Transverse colon (tissue), 4 donors: Measurements from ENCODE around the gene AHNAK. TPM values are rescaled to one million over a fixed set of nuclear protein-coding genes. Genes with fewer than 3 reads are reported as not detected.

ENCODE experiments used
- DNase-seq: peaks from one replicate; pipeline ENCODE4 v3.0.0-alpha.2; 2019
- H3K27ac ChIP-seq, 4 donors: fragments of 200-600 bp; sonication (generic); 2 replicates each; pipeline ENCODE4 v1.5.1; 2016 to 2018; ENCODE audit warnings: inconsistent platforms in 4 of 4
- H3K27me3 ChIP-seq: fragments of 200-600 bp; sonication (generic); 2 replicates; pipeline ENCODE4 v1.5.1; 2017; ENCODE audit warnings: inconsistent platforms
- H3K36me3 ChIP-seq, 4 donors: fragments of 200-600 bp; sonication (generic); 2 replicates each; pipeline ENCODE4 v1.5.1; 2017 to 2019; ENCODE audit warnings: inconsistent platforms in 4 of 4
- H3K4me1 ChIP-seq, 4 donors: fragments of 200-600 bp; sonication (generic); 2 replicates each; pipeline ENCODE4 v1.5.1; 2017 to 2020; ENCODE audit warnings: inconsistent platforms in 4 of 4
- H3K4me3 ChIP-seq, 4 donors: fragments of 200-600 bp; sonication (generic); 1 replicate in 1 of 4; 2 replicates in 3 of 4; pipeline versions ENCODE4 v1.5.1 to v1.6.1; 2017 to 2019; ENCODE audit warnings: inconsistent platforms in 4 of 4
- H3K9me3 ChIP-seq, 2 donors: fragments of 200-600 bp; sonication (generic); 2 replicates each; pipeline ENCODE4 v1.5.1; 2017 to 2019; ENCODE audit warnings: inconsistent platforms in 2 of 2
- EP300 ChIP-seq: sonication (generic); formaldehyde crosslinking; IDR thresholded peaks from one replicate; pipeline ENCODE4 v1.6.1; 2017; ENCODE audit warnings: antibody characterized with exemption, low read depth
- POLR2A ChIP-seq: fragments of 450-650 bp; IDR thresholded peaks from one replicate; pipeline ENCODE4 v1.6.1; 2016; ENCODE audit warnings: antibody characterized with exemption, mild to moderate bottlenecking, moderate library complexity
- POLR2AphosphoS5 ChIP-seq, 3 donors: sonication (generic); formaldehyde crosslinking; IDR thresholded peaks; one replicate each; pipeline ENCODE4 v1.6.1; 2016; ENCODE audit warnings: antibody characterized with exemption in 3 of 3
- WGBS, 2 donors: methylation state at CpG; one replicate each; pipeline ENCODE4 v1.1.5; 2018; ENCODE audit warnings: low coverage in 1 of 2; 5-methylcytosine and 5-hydroxymethylcytosine counted together
- in situ Hi-C, 4 donors: fragments of 200-750 bp; cut with MboI; loops; one replicate each; pipeline versions ENCODE4 v1.15.0 to v1.15.1; 2017; ENCODE audit warnings: low sequenced_read_pairs in 3 of 4, low pct_ligation_motif_present in 1 of 4, low pct_unique_long_range_greater_than_20kb in 1 of 4
- intact Hi-C: fragments of 100-400 bp; cut with DNase I; formaldehyde crosslinking; loops from one replicate; pipeline ENCODE4 v1.15.1; 2023; ENCODE audit warnings: low total_unique reads
- total RNA-seq, 4 donors: library from RNA; depleted of rRNA; stranded (reverse); fragments of >200 nt; gene quantifications; one replicate each; pipeline ENCODE4 v1.1.0, GENCODE V29; 2016
- TF ChIP-seq, protein P1 (sequence below), 5 experiments: fragments of 200-600 bp in 3 of 5; fragments of 450-650 bp in 2 of 5; sonication (generic) in 3 of 5; IDR thresholded peaks; 1 replicate in 2 of 5; 2 replicates in 3 of 5; pipeline ENCODE4 v1.5.1; 2016 to 2017; ENCODE audit warnings: antibody characterized with exemption in 5 of 5, inconsistent platforms in 3 of 5, mild to moderate bottlenecking in 2 of 5, moderate library complexity in 1 of 5

Gene AHNAK
- 1,000 to 10,000 TPM in 1 of 4 donors, 100 to 1,000 TPM in 3; 561 to 1,032 (median 742) TPM for total RNA-seq

GRCh38 chr11:62546244-62546928 is at the start of gene AHNAK:
TSS of gene AHNAK (minus strand) at chr11:62546806. CDS start at chr11:62536098, 10,708 bp downstream.
- intact Hi-C loops (loop anchor here (10.0 kb wide), 1 partner anchor 152 kb away; no protein-coding TSS in a partner anchor), in situ Hi-C loops (loop anchor here in 1 of 4 donors (10.0 kb wide), 1 partner anchor 122 kb away; no protein-coding TSS in a partner anchor)
- H3K36me3 ChIP-seq, result no peaks in the 10 kb centered on the region
- no peaks in the 10 kb centered on the region for H3K27me3 ChIP-seq
- H3K4me3 ChIP-seq, result peak within 1 kb of the TSS; percentile 74 to 96 (median 80)
- H3K27ac ChIP-seq, result peak within 1 kb of the TSS; percentile 96 to 100 (median 97)
- peaks cover 36 to 78% (median 64%) of the 10 kb centered on the region in 4 donors for H3K4me1 ChIP-seq
- peak; percentile 92 for DNase-seq
- WGBS, 2 donors, result 0% methylated on average over 31 of the region's 69 CpGs; no CpG with 5 or more reads in 1 of the 2 donors
- TF ChIP-seq POLR2A (peak; percentile 92), POLR2AphosphoS5 (IDR thresholded peaks at IDR 0.05) (peak; percentile 86 to 99 (median 98)), EP300 (no peak)
- TF ChIP-seq, protein P1, sequence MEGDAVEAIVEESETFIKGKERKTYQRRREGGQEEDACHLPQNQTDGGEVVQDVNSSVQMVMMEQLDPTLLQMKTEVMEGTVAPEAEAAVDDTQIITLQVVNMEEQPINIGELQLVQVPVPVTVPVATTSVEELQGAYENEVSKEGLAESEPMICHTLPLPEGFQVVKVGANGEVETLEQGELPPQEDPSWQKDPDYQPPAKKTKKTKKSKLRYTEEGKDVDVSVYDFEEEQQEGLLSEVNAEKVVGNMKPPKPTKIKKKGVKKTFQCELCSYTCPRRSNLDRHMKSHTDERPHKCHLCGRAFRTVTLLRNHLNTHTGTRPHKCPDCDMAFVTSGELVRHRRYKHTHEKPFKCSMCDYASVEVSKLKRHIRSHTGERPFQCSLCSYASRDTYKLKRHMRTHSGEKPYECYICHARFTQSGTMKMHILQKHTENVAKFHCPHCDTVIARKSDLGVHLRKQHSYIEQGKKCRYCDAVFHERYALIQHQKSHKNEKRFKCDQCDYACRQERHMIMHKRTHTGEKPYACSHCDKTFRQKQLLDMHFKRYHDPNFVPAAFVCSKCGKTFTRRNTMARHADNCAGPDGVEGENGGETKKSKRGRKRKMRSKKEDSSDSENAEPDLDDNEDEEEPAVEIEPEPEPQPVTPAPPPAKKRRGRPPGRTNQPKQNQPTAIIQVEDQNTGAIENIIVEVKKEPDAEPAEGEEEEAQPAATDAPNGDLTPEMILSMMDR (IDR thresholded peaks at IDR 0.05), result no peak
- H3K9me3 ChIP-seq, result no peaks in the 10 kb centered on the region

DNA sequence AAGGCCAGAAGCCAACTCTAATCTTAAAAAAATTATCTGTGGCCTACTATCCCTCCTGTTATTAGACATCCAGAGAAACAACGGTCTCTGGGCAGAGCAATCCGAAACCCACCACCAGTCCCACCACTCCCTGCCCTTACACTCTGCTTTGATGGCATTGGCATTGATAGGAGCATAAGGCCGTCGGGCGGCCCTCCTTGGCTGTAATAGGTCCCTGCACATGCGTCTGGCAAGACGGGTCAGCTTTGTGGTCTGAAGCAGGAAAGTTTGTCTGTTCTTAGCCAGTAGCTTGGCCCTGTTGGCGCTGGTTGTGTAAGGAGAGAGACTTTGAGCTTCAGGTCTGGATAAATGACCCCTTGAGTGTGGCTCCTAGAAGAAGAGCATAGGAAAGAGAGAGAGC is 48.5 kb upstream of the AHNAK start:
- no peak overlapping the region for H3K4me3 ChIP-seq
- peaks cover 0 to 47% (median 23%) of the 10 kb centered on the region in 4 donors for H3K36me3 ChIP-seq
- 85 to 100% methylated on average over 1 to 8 of the region's 8 CpGs for WGBS, 2 donors
- H3K27ac ChIP-seq, result no peak overlapping the region
- H3K27me3 ChIP-seq, result no peaks in the 10 kb centered on the region
- H3K4me1 ChIP-seq, result peaks cover 28 to 47% (median 38%) of the 10 kb centered on the region in 4 donors
- in situ Hi-C loops, result loop anchor here in 1 of 4 donors (10.0 to 25.0 kb wide), 2 partner anchors 100 to 267 kb away; no protein-coding TSS in a partner anchor
- no peaks in the 10 kb centered on the region for H3K9me3 ChIP-seq
- TF ChIP-seq POLR2A (no peak), POLR2AphosphoS5 (IDR thresholded peaks at IDR 0.05) (no peak), EP300 (no peak)
- TF ChIP-seq, protein P1 (IDR thresholded peaks at IDR 0.05), result no peak
- intact Hi-C loops, result no loop called here
- no peak for DNase-seq

- 58% methylated on average over 13 of the region's 13 CpGs; no CpG with 5 or more reads in 1 of the 2 donors for WGBS, 2 donors
- no peaks in the 10 kb centered on the region for H3K9me3 ChIP-seq
- in situ Hi-C loops (loop anchor here in 1 of 4 donors (10.0 to 25.0 kb wide), 2 partner anchors 101 to 269 kb away; no protein-coding TSS in a partner anchor), intact Hi-C loops (no loop called here)
- H3K4me1 ChIP-seq, result peaks cover 16 to 41% (median 25%) of the 10 kb centered on the region in 4 donors
- H3K27ac ChIP-seq, result peak overlapping the region; percentile 93 to 98 (median 96)
- peak; percentile 87 for DNase-seq
- TF ChIP-seq, protein P1 (IDR thresholded peaks at IDR 0.05), result peak; percentile 48 to 67 (median 59)
- TF ChIP-seq EP300, result no peak
- peak in 1 of 3 donors; percentile 22 for TF ChIP-seq POLR2AphosphoS5 (IDR thresholded peaks at IDR 0.05)
- peaks cover 0 to 51% (median 25%) of the 10 kb centered on the region in 4 donors for H3K36me3 ChIP-seq
- H3K4me3 ChIP-seq, result no peak overlapping the region
- H3K27me3 ChIP-seq, result no peaks in the 10 kb centered on the region
Observed at GRCh38 chr11:62593434-62594044, 46.9 kb upstream of the AHNAK start.

GRCh38 chr11:62592989-62593421 is 46.4 kb upstream of the AHNAK start:
- H3K4me1 ChIP-seq, result peaks cover 16 to 37% (median 24%) of the 10 kb centered on the region in 4 donors
- intact Hi-C loops, result no loop called here
- H3K27me3 ChIP-seq, result no peaks in the 10 kb centered on the region
- 53 to 75% methylated on average over 7 to 8 of the region's 8 CpGs for WGBS, 2 donors
- H3K4me3 ChIP-seq, result no peak overlapping the region
- H3K9me3 ChIP-seq, result no peaks in the 10 kb centered on the region
- TF ChIP-seq POLR2A, result no peak
- no peak for TF ChIP-seq EP300
- TF ChIP-seq, protein P1 (IDR thresholded peaks at IDR 0.05), result no peak
- no peak for TF ChIP-seq POLR2AphosphoS5 (IDR thresholded peaks at IDR 0.05)
- peaks cover 0 to 51% (median 25%) of the 10 kb centered on the region in 4 donors for H3K36me3 ChIP-seq
- no peak for DNase-seq
- H3K27ac ChIP-seq, result peak overlapping the region; percentile 93 to 98 (median 96)
- in situ Hi-C loops, result loop anchor here in 1 of 4 donors (10.0 to 25.0 kb wide), 2 partner anchors 102 to 269 kb away; no protein-coding TSS in a partner anchor
